Activated CD4-positive, alpha-beta T cell treated with anti-CD3 and anti-CD28 coated beads, Interleukin-2, amount 50 U/mL, for 16 hours (primary cell): ENCODE measurements around the gene MYPOP.
A peak's percentile ranks its signal among the peaks of the same experiment; 100 is the strongest.

ENCODE experiments used
- DNase-seq: peaks from one replicate; pipeline ENCODE4 v3.0.0-alpha.2; 2020

MYPOP gene

DNA sequence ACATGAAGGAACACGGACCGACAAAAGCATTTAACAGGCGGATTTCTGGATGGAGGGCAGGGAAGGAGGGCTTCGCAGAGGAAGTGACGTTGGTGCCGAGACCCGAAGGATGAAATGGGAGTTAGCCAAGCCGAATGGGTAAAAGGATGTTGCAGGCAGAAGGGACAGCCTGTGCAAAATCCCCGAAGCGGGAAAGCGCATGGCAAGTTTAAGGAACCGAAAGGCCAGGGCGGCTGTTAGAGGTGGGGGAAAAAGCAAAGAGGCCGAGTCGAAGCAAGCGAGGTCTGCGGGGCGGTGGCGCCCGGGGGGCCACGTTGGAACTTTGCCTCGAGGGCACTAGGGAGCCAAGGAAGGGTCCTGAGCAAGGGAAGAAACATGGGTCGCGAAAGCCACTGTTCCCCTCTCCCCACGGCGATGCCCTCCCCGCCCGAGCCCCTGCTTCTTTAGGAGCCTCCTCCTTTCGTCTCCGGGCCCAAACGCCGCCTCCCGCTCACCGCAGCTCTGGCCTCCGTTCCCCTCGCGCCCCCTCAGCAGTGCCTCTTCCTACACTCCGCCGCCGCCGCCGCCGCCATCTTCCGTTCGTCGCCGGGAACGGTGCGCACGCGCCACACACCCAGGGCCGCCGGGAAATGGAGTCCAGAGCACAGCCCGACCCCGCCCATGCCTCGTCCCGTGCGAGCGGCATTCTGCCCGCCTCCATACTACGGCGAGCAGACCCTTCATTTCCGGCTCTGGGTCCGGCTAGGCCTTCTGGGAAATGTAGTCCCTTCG, 39.7 kb downstream of the MYPOP start, which contains the start of gene SYMPK:
Gene SYMPK (minus strand): TSS at position 584 of the 771 bp plus-strand sequence. CDS start 8,652 bp downstream, outside the sequence.
- DNase-seq, result peak; percentile 100

GRCh38 chr19:45862271-45862563, 40.2 kb downstream of the MYPOP start:
- no peak for DNase-seq

DNA sequence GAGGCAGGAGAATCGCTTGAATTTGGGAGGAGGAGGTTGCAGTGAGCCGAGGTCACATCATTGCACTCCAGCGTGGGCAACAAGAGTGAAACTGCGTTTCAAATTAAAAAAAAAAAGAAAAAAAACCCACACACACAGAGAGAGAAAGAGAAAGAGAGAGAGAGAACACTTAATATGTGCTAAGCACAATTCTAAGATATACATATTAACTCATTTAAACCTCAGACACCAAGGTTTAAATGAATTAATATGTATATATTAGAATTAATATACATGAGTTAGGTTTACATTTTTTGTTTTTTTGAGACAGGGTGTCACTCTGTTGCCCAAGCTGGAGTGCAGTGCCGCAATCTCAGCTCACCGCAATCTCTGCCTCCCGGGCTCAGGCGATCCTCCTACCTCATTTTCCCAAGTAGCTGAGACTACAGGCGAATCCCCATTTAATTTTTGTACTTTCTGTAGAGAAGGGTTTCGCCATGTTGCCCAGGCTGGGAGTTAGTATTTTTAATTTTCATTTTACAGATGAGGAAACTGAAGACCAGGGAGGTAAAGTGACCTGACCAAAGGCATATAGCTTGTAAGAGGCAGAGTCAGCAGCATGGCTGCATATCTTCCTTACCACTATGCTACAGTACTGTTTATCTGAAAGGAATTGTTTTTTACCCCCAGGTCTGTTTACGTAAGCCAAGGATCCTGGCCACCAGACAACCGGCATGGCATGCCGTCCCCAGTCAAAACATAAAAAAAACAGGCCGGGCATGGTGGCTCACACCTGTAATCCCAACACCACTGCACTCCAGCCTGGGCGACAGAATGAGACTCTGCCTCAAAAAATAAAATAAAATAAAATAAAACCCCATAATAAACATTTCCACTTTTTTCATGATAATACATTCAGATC, 41.8 kb downstream of the MYPOP start:
- DNase-seq, result no peak

- DNase-seq, result no peak
These were observed 48.1 kb downstream of the MYPOP start for GRCh38 chr19:45854167-45854778.

DNA sequence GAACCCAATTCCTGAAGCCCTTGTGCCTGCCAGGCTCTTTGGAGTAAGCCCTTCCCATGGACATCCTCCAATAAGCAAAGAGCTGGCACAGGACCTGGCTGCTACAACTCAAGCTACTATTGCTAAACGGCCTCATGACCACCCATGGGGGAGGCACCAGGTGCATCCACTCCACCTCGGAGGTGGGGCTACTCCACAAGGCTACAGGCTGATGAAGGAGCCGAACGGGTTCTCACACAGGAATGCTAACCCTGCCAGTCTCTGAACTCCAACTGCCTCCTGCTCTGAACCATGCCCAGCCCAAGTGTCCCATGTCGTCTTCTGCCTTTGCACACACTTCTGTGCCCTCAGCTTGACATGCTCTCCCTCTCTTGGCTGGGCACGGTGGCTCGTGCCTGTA, 49.4 kb downstream of the MYPOP start:
- no peak for DNase-seq

- DNase-seq, result no peak
These were observed 50.2 kb downstream of the MYPOP start for GRCh38 chr19:45852145-45852750.

- DNase-seq, result peak; percentile 13
These were observed 53.5 kb downstream of the MYPOP start for GRCh38 chr19:45848922-45849321.

DNA sequence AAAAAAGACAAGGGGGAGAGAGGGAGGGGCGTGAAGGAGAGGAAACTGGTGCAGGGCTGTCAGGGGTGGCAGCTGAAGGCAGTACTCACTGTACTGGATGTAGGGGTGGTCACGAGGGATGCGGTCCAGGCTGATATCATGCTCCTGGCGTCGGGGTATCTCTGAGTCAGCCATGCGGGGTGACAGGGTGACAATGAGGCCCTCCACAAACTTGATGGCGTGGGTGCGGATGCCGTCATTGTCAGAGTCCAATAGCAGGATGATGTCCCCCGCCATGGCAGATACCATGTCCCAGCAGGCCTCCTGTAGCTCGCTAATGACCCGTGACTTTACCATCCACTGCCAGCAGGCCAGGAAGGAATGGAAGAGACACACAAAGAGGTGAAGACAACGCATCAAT, 54.8 kb downstream of the MYPOP start:
- no peak for DNase-seq

- DNase-seq, result no peak
These were observed 60.2 kb downstream of the MYPOP start for GRCh38 chr19:45842198-45842597.
